Common myeloid progenitor, CD34-positive (primary cell): ENCODE measurements around the gene PADI4.
A peak's percentile ranks its signal among the peaks of the same experiment; 100 is the strongest.

Experiments
- CTCF ChIA-PET: fragments of 350-600 bp; sonication (Branson Sonifier 250); formaldehyde crosslinking; loops from one replicate; lab custom pipeline; 2021; ENCODE audit warnings: antibody characterized with exemption; lab: Charles Lee
- POLR2A ChIA-PET: fragments of 350-600 bp; sonication (Branson Sonifier 250); formaldehyde crosslinking; loops from one replicate; lab custom pipeline; 2021; ENCODE audit warnings: antibody characterized with exemption; lab: Charles Lee
- DNase-seq, 3 donors: peaks; one replicate each; pipeline versions ENCODE4 v3.0.0 to v3.0.0-alpha.2; 2013
- H3K27ac ChIP-seq, 2 experiments: 1 replicate in 1 of 2; 2 replicates in 1 of 2; pipeline ENCODE4 v1.7.0; 2013; ENCODE audit warnings: inconsistent platforms in 2 of 2, low read length in 2 of 2, mild to moderate bottlenecking in 2 of 2, low read depth in 1 of 2, moderate library complexity in 1 of 2; ENCODE audit not compliant: severe bottlenecking in 2 of 2, insufficient read depth in 1 of 2, poor library complexity in 1 of 2
- H3K27me3 ChIP-seq, 5 experiments: replicated peaks in 2 of 5; 1 replicate in 3 of 5; 2 replicates in 2 of 5; pipeline versions ENCODE4 v1.6.1 to v1.7.0; 2013; ENCODE audit warnings: low read length in 4 of 5, mild to moderate bottlenecking in 2 of 5, moderate library complexity in 2 of 5, inconsistent platforms in 1 of 5; ENCODE audit not compliant: insufficient read depth in 5 of 5, control insufficient read depth in 4 of 5
- H3K36me3 ChIP-seq, 4 experiments: 1 replicate in 2 of 4; 2 replicates in 2 of 4; pipeline versions ENCODE4 v1.6.1 to v1.7.0; 2013; ENCODE audit warnings: low read length in 3 of 4, control low read depth in 1 of 4, mild to moderate bottlenecking in 1 of 4; ENCODE audit not compliant: control insufficient read depth in 4 of 4, insufficient read depth in 4 of 4
- H3K4me1 ChIP-seq, 4 experiments: 1 replicate in 3 of 4; 2 replicates in 1 of 4; pipeline versions ENCODE4 v1.6.1 to v1.7.1; 2013; ENCODE audit warnings: low read length in 3 of 4, mild to moderate bottlenecking in 3 of 4, control low read depth in 1 of 4, inconsistent platforms in 1 of 4, moderate library complexity in 1 of 4; ENCODE audit not compliant: control insufficient read depth in 4 of 4, insufficient read depth in 4 of 4; ENCODE audit errors: control extremely low read depth in 1 of 4
- H3K4me3 ChIP-seq, 7 experiments: 1 replicate in 4 of 7; 2 replicates in 3 of 7; pipeline versions ENCODE4 v1.5.1 to v1.7.0; 2013; ENCODE audit warnings: mild to moderate bottlenecking in 7 of 7, low read length in 6 of 7, moderate library complexity in 6 of 7, inconsistent platforms in 2 of 7, low read depth in 2 of 7, control low read depth in 1 of 7; ENCODE audit not compliant: insufficient read depth in 4 of 7, control insufficient read depth in 1 of 7; ENCODE audit errors: extremely low read depth in 1 of 7
- H3K9me3 ChIP-seq, 5 experiments: 1 replicate in 4 of 5; 2 replicates in 1 of 5; pipeline versions ENCODE4 v1.6.1 to v1.7.1; 2013; ENCODE audit warnings: low read length in 4 of 5, mild to moderate bottlenecking in 2 of 5, inconsistent platforms in 1 of 5, low read depth in 1 of 5, moderate library complexity in 1 of 5; ENCODE audit not compliant: control insufficient read depth in 4 of 5, insufficient read depth in 2 of 5; ENCODE audit errors: control extremely low read depth in 1 of 5
- WGBS: methylation state at CpG from one replicate; pipeline ENCODE4 v1.1.5; 2013; ENCODE audit not compliant: insufficient coverage; 5-methylcytosine and 5-hydroxymethylcytosine counted together

PADI4 gene

DNA sequence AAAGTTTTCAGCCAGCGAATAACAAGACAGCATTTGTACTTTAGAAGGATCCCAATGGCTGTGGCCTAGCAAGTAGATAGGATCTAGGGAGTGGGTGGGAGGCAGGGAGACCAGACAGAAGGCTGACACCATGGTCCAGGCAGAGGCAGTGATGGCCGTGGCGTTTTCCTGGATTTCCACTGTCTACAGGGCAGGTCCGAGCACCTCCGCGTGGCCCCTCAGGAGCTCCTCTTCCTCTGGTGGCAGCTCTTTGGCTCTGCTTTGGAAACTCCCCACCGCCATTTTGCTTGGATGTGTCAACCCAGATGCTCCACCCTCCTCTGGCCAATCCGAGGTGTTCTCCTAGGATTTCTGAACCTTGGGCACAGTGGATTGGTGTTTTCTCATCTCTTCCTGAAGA lies 25.1 kb downstream of the PADI4 start:
- DNase-seq = no peak
- no peaks in the 10 kb centered on the region for H3K27me3 ChIP-seq
- CTCF ChIA-PET = interaction anchor here (1.0 to 2.9 kb wide), 5 partner anchors 42 to 68 kb away, joined by 3 to 10 read pairs (median 4); no protein-coding TSS in a partner anchor
- no peak overlapping the region for H3K27ac ChIP-seq
- no peaks in the 10 kb centered on the region for H3K4me1 ChIP-seq
- POLR2A ChIA-PET = no interaction called here
- no peaks in the 10 kb centered on the region for H3K9me3 ChIP-seq
- H3K4me3 ChIP-seq = no peak overlapping the region
- WGBS = 99% methylated on average over 8 of the region's 8 CpGs
- H3K36me3 ChIP-seq = peaks cover 0 to 3% (median under 1%) of the 10 kb centered on the region in 4 experiments

DNA sequence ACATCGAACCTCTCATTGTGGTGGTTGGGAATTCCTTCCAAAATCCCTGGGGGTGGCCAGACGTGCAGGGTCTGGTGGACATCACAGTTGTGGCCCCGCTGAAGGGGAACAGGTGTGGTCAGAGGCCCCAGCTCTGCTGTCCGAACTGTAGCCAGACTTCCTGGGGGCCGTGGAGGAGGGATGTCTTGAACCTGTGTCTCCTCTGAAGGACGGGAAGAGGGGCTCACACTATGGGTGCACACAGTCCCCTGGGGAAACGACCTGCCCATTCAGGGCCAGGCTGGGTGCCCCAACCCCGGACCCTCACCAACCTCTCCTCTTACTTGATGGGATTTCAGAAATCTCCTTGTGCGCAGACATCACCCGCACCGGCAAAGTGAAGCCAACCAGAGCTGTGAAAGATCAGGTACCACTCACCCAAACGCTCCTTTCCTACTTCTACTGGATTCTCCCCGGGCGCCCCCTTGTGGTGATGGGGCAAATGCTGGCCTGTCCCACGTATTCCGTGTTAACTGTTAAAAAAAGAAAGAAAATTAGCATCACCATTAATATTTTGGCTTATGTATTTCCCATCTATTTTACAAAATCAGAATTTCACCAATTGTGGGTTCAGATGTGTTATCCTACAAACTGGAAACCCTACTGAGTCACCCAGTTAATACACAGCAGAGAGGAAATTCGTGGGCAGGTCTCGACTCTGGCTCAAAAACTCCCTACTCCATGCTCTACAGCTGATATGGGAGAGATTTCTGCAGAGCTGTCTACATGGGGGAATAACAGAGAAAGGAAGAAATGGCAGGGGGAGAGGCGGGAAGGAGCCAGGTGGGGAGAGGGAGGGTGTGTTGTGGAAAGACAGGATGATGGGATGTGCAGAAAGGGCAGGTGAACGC lies 28.1 kb downstream of the PADI4 start:
- H3K4me1 ChIP-seq = no peaks in the 10 kb centered on the region
- POLR2A ChIA-PET = interaction anchor here (0.7 to 1.6 kb wide), 2 partner anchors 32 to 65 kb away, joined by 3 to 5 read pairs; no protein-coding TSS in a partner anchor
- DNase-seq = peak; percentile 64 to 81 (median 74)
- no peak overlapping the region for H3K4me3 ChIP-seq
- WGBS = 46% methylated on average over 13 of the region's 20 CpGs
- CTCF ChIA-PET = interaction anchor here (0.8 to 3.1 kb wide), 25 partner anchors 10 to 278 kb away, joined by 3 to 12 read pairs (median 5); partner anchors contain the start of genes PADI4 and PADI6
- no peak overlapping the region for H3K27ac ChIP-seq
- no peaks in the 10 kb centered on the region for H3K9me3 ChIP-seq
- H3K36me3 ChIP-seq = peaks cover 0 to 6% (median under 1%) of the 10 kb centered on the region in 4 experiments
- no peaks in the 10 kb centered on the region for H3K27me3 ChIP-seq

DNA sequence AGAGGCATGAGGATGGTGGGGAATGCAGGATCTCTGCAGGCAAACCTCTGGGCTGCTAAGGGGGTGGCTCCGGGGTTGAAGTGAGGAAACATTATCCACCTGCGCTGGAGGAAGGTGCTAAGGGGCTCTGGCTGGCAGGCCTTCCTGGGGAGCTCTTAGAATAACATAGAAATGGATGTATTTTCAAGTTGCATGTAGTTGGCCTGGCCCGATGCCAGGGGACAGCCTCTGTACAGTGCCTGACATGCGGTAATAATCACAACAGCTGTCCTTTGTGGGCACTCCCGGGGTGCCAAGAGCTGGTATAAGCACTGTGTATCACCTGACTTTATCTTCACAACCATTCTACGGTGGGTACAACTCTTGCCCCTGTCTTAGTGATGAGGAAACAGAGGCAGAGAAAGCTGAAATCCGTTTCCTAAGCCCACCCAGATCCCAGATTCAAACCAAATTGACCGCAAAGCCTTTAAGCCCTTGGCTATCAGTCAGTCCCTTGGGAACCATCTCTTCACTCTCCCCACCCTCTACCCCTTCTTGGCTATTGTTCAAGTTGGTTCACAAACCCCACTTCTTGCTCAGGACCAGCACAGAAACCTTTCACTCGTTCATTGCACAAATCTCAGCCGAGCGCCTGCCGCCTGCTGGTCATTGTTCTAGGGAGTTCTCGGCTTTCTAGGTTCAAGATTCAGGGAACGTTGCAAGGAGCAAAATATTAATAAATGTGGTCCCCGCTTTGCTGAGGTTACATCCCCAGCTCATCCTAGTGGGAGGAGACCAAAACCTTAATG lies 30.9 kb downstream of the PADI4 start:
- ChIA-PET CTCF (interaction anchor here (0.7 to 1.1 kb wide), 4 partner anchors 26 to 63 kb away, joined by 3 to 5 read pairs (median 4); no protein-coding TSS in a partner anchor), POLR2A (no interaction called here)
- H3K36me3 ChIP-seq = peaks cover 0 to 6% (median 0%) of the 10 kb centered on the region in 4 experiments
- no peaks in the 10 kb centered on the region for H3K27me3 ChIP-seq
- DNase-seq = no peak
- 95% methylated on average over 13 of the region's 15 CpGs for WGBS
- H3K27ac ChIP-seq = no peak overlapping the region
- peaks cover 0 to 8% (median 4%) of the 10 kb centered on the region in 4 experiments for H3K4me1 ChIP-seq
- H3K4me3 ChIP-seq = no peak overlapping the region
- no peaks in the 10 kb centered on the region for H3K9me3 ChIP-seq

DNA sequence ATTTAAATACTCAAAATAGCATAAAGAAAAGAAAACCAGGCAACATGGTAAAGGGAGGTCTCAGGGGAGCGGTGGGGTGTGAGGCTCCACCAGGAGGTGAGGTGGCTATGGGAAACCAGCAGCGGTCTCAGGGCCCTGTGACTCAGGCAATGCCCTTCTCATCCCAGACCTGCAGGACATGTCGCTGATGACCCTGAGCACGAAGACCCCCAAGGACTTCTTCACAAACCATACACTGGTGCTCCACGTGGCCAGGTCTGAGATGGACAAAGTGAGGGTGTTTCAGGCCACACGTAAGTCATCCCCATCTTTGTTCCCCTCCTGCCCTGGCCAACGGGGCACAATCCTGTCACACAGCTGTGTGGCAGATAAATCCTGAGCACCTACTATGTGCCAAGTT lies 31.5 kb downstream of the PADI4 start:
- CTCF ChIA-PET = interaction anchor here (0.9 to 1.0 kb wide), 2 partner anchors 61 to 63 kb away, joined by 4 to 5 read pairs; no protein-coding TSS in a partner anchor
- POLR2A ChIA-PET = no interaction called here

DNA sequence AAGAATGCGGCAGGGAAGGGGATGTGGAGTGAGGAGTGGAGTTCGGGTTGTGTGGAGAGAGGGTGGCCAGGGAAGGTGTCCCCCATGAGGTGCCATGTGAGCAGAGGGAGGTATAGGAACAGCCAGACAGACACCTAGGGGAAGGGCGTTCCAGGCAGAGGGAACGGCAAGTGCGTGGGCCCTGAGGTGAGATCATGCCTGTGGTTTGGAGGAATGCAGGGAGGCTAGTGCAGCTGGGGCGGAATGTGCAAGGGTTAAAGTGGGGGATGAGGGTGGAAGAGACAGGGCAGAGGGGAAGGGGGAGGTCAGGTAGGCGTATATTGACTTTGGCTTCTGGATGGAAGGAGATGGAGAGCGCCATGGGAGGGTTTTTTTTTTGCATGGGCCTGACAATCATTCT lies 32.4 kb downstream of the PADI4 start:
- H3K4me1 ChIP-seq = peaks cover 0 to 8% (median 4%) of the 10 kb centered on the region in 4 experiments
- H3K36me3 ChIP-seq = peaks cover 0 to 6% (median 0%) of the 10 kb centered on the region in 4 experiments
- H3K9me3 ChIP-seq = peaks cover 0 to 3% (median 0%) of the 10 kb centered on the region in 5 experiments
- POLR2A ChIA-PET = no interaction called here
- H3K4me3 ChIP-seq = no peak overlapping the region
- no peak overlapping the region for H3K27ac ChIP-seq
- CTCF ChIA-PET = no interaction called here
- H3K27me3 ChIP-seq = no peaks in the 10 kb centered on the region
- no peak for DNase-seq
- WGBS = 95% methylated on average over 8 of the region's 8 CpGs

More for the DNA sequence above, 31.5 kb downstream of the PADI4 start:
- no peak for DNase-seq
- no peak overlapping the region for H3K27ac ChIP-seq
- 95% methylated on average over 4 of the region's 7 CpGs for WGBS
- no peak overlapping the region for H3K4me3 ChIP-seq
- peaks cover 0 to 8% (median 4%) of the 10 kb centered on the region in 4 experiments for H3K4me1 ChIP-seq
- H3K36me3 ChIP-seq = peaks cover 0 to 6% (median 0%) of the 10 kb centered on the region in 4 experiments
- no peaks in the 10 kb centered on the region for H3K9me3 ChIP-seq
- H3K27me3 ChIP-seq = no peaks in the 10 kb centered on the region

DNA sequence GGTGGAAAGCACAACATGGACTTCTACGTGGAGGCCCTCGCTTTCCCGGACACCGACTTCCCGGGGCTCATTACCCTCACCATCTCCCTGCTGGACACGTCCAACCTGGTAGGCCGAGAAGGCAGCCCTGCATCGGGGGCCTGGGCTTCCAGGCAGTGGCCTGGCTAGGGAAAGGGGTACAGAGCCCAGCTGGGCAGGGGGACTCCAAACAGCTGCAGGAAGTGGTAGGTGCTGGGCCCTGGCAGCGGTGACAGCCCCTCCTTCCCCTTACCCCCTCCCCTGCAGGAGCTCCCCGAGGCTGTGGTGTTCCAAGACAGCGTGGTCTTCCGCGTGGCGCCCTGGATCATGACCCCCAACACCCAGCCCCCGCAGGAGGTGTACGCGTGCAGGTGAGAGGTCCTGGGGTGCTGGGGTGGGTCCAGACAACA lies 34.0 kb downstream of the PADI4 start:
- no peak overlapping the region for H3K27ac ChIP-seq
- peak in 2 of 3 donors; percentile 58 for DNase-seq
- ChIA-PET CTCF (interaction anchor here (1.1 to 1.6 kb wide), 3 partner anchors 12 to 216 kb away, joined by 3 to 4 read pairs (median 4); no protein-coding TSS in a partner anchor), POLR2A (no interaction called here)
- peaks cover 0 to 6% (median 0%) of the 10 kb centered on the region in 5 experiments for H3K9me3 ChIP-seq
- peaks cover 0 to 15% (median 0%) of the 10 kb centered on the region in 4 experiments for H3K36me3 ChIP-seq
- H3K4me3 ChIP-seq = no peak overlapping the region
- H3K27me3 ChIP-seq = no peaks in the 10 kb centered on the region
- WGBS = 85% methylated on average over 15 of the region's 17 CpGs
- peaks cover 0 to 8% (median 4%) of the 10 kb centered on the region in 4 experiments for H3K4me1 ChIP-seq
